HepG2 (cell line): ENCODE data around the gene ARAP1. TPM values are rescaled to one million over a fixed set of nuclear protein-coding genes. Genes with fewer than 3 reads are reported as not detected.

Experiments used
- CREM ChIP-seq, 2 experiments: sonication (generic) in 1 of 2; formaldehyde crosslinking in 1 of 2; IDR thresholded peaks; 2 replicates each; pipeline versions ENCODE4 v1.4.0 to v1.6.1; 2016 to 2020; ENCODE audit warnings: antibody characterized with exemption in 1 of 2, mild to moderate bottlenecking in 1 of 2, missing genetic modification reagents in 1 of 2
- FOXA1 ChIP-seq, 2 experiments: fragments of 450-650 bp in 1 of 2; sonication (generic) in 1 of 2; formaldehyde crosslinking in 1 of 2; IDR thresholded peaks; 2 replicates each; pipeline versions ENCODE4 v1.4.0 to v1.6.1; 2016 to 2020; ENCODE audit warnings: missing genetic modification reagents in 1 of 2
- FOXO1 ChIP-seq: sonication (generic); formaldehyde crosslinking; IDR thresholded peaks from 2 replicates; pipeline ENCODE4 v1.4.0; 2020; ENCODE audit warnings: missing genetic modification reagents
- GTF3A ChIP-seq: sonication (generic); formaldehyde crosslinking; conservative IDR thresholded peaks from 2 replicates; pipeline ENCODE4 v1.4.0; 2020; ENCODE audit warnings: mild to moderate bottlenecking, missing genetic modification reagents
- IKZF4 ChIP-seq: sonication (generic); formaldehyde crosslinking; IDR thresholded peaks from 2 replicates; pipeline ENCODE4 v1.5.1; 2020; ENCODE audit warnings: borderline replicate concordance, mild to moderate bottlenecking, low read depth, missing genetic modification reagents; ENCODE audit errors: not compliant biosample characterization
- KLF13 ChIP-seq: sonication (generic); formaldehyde crosslinking; IDR thresholded peaks from 2 replicates; pipeline ENCODE4 v1.4.0; 2020; ENCODE audit warnings: mild to moderate bottlenecking, missing genetic modification reagents
- NFIB ChIP-seq: sonication (generic); formaldehyde crosslinking; IDR thresholded peaks from 2 replicates; pipeline ENCODE4 v1.9.0; 2021; ENCODE audit warnings: missing genetic modification reagents, mild to moderate bottlenecking, borderline replicate concordance
- NONO ChIP-seq, 2 experiments: fragments of 450-650 bp in 1 of 2; sonication (generic) in 1 of 2; formaldehyde crosslinking in 1 of 2; IDR thresholded peaks in 1 of 2; conservative IDR thresholded peaks in 1 of 2; 2 replicates each; pipeline versions ENCODE4 v1.6.1 to v1.8.0; 2017 to 2022; ENCODE audit warnings: mild to moderate bottlenecking in 1 of 2, missing genetic modification reagents in 1 of 2, moderate library complexity in 1 of 2
- NR2F6 ChIP-seq, 2 experiments: IDR thresholded peaks; 2 replicates each; pipeline ENCODE4 v1.6.1; 2016; ENCODE audit warnings: antibody characterized with exemption in 1 of 2, mild to moderate bottlenecking in 1 of 2
- PAWR ChIP-seq: sonication (generic); formaldehyde crosslinking; IDR thresholded peaks from 2 replicates; pipeline ENCODE4 v1.4.0; 2020; ENCODE audit warnings: missing genetic modification reagents, mild to moderate bottlenecking, borderline replicate concordance
- RXRA ChIP-seq: sonication (generic); formaldehyde crosslinking; IDR thresholded peaks from 2 replicates; pipeline ENCODE4 v1.5.1; 2020; ENCODE audit warnings: missing genetic modification reagents
- SCMH1 ChIP-seq: sonication (generic); formaldehyde crosslinking; IDR thresholded peaks from 2 replicates; pipeline ENCODE4 v1.9.0; 2021; ENCODE audit warnings: missing genetic modification reagents, mild to moderate bottlenecking, borderline replicate concordance
- SP5 ChIP-seq: IDR thresholded peaks from 2 replicates; pipeline ENCODE4 v1.6.1; 2016; ENCODE audit warnings: low read depth, borderline replicate concordance
- TOPORS ChIP-seq: sonication (generic); formaldehyde crosslinking; IDR thresholded peaks from 2 replicates; pipeline ENCODE4 v1.8.0; 2023; ENCODE audit warnings: mild to moderate bottlenecking, missing genetic modification reagents
- ZNF205 ChIP-seq: IDR thresholded peaks from 2 replicates; pipeline ENCODE4 v1.6.1; 2018; ENCODE audit warnings: missing biosample characterization, missing genetic modification reagents
- ZNF263 ChIP-seq: sonication (generic); formaldehyde crosslinking; IDR thresholded peaks from 2 replicates; pipeline ENCODE4 v1.4.0; 2020; ENCODE audit warnings: missing genetic modification reagents
- ZNF296 ChIP-seq: sonication (generic); formaldehyde crosslinking; conservative IDR thresholded peaks from 2 replicates; pipeline ENCODE4 v1.5.0; 2020; ENCODE audit warnings: mild to moderate bottlenecking, missing genetic modification reagents
- ZNF367 ChIP-seq: sonication (generic); formaldehyde crosslinking; IDR thresholded peaks from 2 replicates; pipeline ENCODE4 v1.4.0; 2020; ENCODE audit warnings: missing genetic modification reagents, borderline replicate concordance
- ZNF567 ChIP-seq: sonication (generic); formaldehyde crosslinking; IDR thresholded peaks from 2 replicates; pipeline ENCODE4 v1.8.1; 2023; ENCODE audit warnings: mild to moderate bottlenecking, missing genetic modification reagents, borderline replicate concordance
- ZNF577 ChIP-seq: sonication (generic); formaldehyde crosslinking; IDR thresholded peaks from 2 replicates; pipeline ENCODE4 v1.4.0; 2020; ENCODE audit warnings: mild to moderate bottlenecking, low read depth, missing genetic modification reagents, borderline replicate concordance
- ZNF614 ChIP-seq: IDR thresholded peaks from 2 replicates; pipeline ENCODE4 v1.6.1; 2018; ENCODE audit warnings: missing biosample characterization, missing genetic modification reagents, inconsistent platforms, borderline replicate concordance
- ZNF615 ChIP-seq: sonication (generic); formaldehyde crosslinking; IDR thresholded peaks from 2 replicates; pipeline ENCODE4 v1.5.0; 2020; ENCODE audit warnings: mild to moderate bottlenecking, missing genetic modification reagents, borderline replicate concordance
- ZNF75D ChIP-seq: sonication (generic); formaldehyde crosslinking; IDR thresholded peaks from 2 replicates; pipeline ENCODE4 v1.8.1; 2023; ENCODE audit warnings: missing genetic modification reagents, mild to moderate bottlenecking, borderline replicate concordance
- ZNF83 ChIP-seq: sonication (generic); formaldehyde crosslinking; IDR thresholded peaks from 2 replicates; pipeline ENCODE4 v1.4.0; 2020; ENCODE audit warnings: missing genetic modification reagents, mild to moderate bottlenecking, borderline replicate concordance
- ZNF839 ChIP-seq: sonication (generic); formaldehyde crosslinking; IDR thresholded peaks from 2 replicates; pipeline ENCODE4 v1.4.0; 2020; ENCODE audit warnings: missing genetic modification reagents, mild to moderate bottlenecking, borderline replicate concordance
- polyA plus RNA-seq, 8 experiments: library from polyadenylated mRNA; depleted of rRNA in 3 of 8; stranded (reverse) in 7 of 8; unstranded in 1 of 8; fragments of >200 nt; fragmentation: Illumina TruSeq in 4 of 8; extraction: Trizol in 4 of 8; gene quantifications; 2 replicates each; pipeline versions ENCODE4 v1.2.1 to v1.2.3, GENCODE V29; 2011 to 2016; ENCODE audit warnings: low read depth in 4 of 8, missing spikeins in 1 of 8, mixed read lengths in 1 of 8; ENCODE audit not compliant: insufficient read depth in 1 of 8
- total RNA-seq, 5 experiments: library from RNA; depleted of rRNA; stranded (reverse); fragments of >200 nt; fragmentation: Illumina TruSeq; extraction: Trizol; gene quantifications; 2 replicates each; pipeline ENCODE4 v1.2.3, GENCODE V29; 2016; ENCODE audit warnings: low read depth in 1 of 5
- TF ChIP-seq, protein P1 (sequence below): IDR thresholded peaks from 2 replicates; pipeline ENCODE4 v1.6.1; 2016; ENCODE audit warnings: mild to moderate bottlenecking
- TF ChIP-seq, protein P2 (sequence below): IDR thresholded peaks from 2 replicates; pipeline ENCODE4 v1.6.1; 2016
- TF ChIP-seq, protein P3 (sequence below): IDR thresholded peaks from 2 replicates; pipeline ENCODE4 v1.6.1; 2018; ENCODE audit warnings: missing genetic modification reagents

Gene ARAP1
- total and polyA plus RNA-seq, 2 of the 13 experiments (the other 11 are each of a cell fraction or from before 2014, with no cell fraction given) = 43.2 to 55.5 TPM

GRCh38 chr11:72777755-72778278 lies 25.6 kb upstream of the ARAP1 start (continued):
- 0 out of 2 replicates have a peak, but pooled peaks have one; percentile 31 for TF ChIP-seq ZNF614
- no peak for TF ChIP-seq ZNF75D (CRISPR knock-in tag)
- no peak for TF ChIP-seq GTF3A (CRISPR knock-in tag)
- no peak for TF ChIP-seq NFIB (CRISPR knock-in tag)
- no peak for TF ChIP-seq ZNF577 (CRISPR knock-in tag)
- TF ChIP-seq SCMH1 (CRISPR knock-in tag) = no peak
- TF ChIP-seq, protein P1, sequence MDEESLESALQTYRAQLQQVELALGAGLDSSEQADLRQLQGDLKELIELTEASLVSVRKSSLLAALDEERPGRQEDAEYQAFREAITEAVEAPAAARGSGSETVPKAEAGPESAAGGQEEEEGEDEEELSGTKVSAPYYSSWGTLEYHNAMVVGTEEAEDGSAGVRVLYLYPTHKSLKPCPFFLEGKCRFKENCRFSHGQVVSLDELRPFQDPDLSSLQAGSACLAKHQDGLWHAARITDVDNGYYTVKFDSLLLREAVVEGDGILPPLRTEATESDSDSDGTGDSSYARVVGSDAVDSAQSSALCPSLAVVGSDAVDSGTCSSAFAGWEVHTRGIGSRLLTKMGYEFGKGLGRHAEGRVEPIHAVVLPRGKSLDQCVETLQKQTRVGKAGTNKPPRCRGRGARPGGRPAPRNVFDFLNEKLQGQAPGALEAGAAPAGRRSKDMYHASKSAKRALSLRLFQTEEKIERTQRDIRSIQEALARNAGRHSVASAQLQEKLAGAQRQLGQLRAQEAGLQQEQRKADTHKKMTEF (CRISPR knock-in tag) = peak; percentile 65; the same call in 1 of the 2 replicates
- TF ChIP-seq NR2F6 (IDR thresholded peaks at IDR 0.05) = peak; percentile 90
- TF ChIP-seq NR2F6 (CRISPR knock-in tag; IDR thresholded peaks at IDR 0.05) = peak; percentile 87
- TF ChIP-seq PAWR (CRISPR knock-in tag) = no peak
- peak; percentile 60; the same call in 1 of the 2 replicates for TF ChIP-seq RXRA (CRISPR knock-in tag)
- peak; percentile 58 for TF ChIP-seq CREM (IDR thresholded peaks at IDR 0.05)
- no peak for TF ChIP-seq CREM (CRISPR knock-in tag; IDR thresholded peaks at IDR 0.05)
- TF ChIP-seq, protein P2, sequence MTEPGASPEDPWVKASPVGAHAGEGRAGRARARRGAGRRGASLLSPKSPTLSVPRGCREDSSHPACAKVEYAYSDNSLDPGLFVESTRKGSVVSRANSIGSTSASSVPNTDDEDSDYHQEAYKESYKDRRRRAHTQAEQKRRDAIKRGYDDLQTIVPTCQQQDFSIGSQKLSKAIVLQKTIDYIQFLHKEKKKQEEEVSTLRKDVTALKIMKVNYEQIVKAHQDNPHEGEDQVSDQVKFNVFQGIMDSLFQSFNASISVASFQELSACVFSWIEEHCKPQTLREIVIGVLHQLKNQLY = peak; percentile 70; the same call in 1 of the 2 replicates
- TF ChIP-seq FOXO1 (CRISPR knock-in tag) = peak; percentile 36; the same call in 1 of the 2 replicates
- TF ChIP-seq IKZF4 = no peak
- TF ChIP-seq ZNF296 = 0 out of 2 replicates have a peak, but pooled peaks have one; percentile 40
- no peak for TF ChIP-seq NONO (IDR thresholded peaks at IDR 0.05)
- peak; percentile 16; the same call in 1 of the 2 replicates for TF ChIP-seq NONO (CRISPR knock-in tag; conservative IDR thresholded peaks at IDR 0.05)
- TF ChIP-seq ZNF367 (CRISPR knock-in tag) = no peak
- no peak for TF ChIP-seq KLF13
- TF ChIP-seq ZNF567 (CRISPR knock-in tag) = no peak
- 0 out of 2 replicates have a peak, but pooled peaks have one; percentile 49 for TF ChIP-seq ZNF205 (CRISPR knock-in tag)
- TF ChIP-seq ZNF83 (CRISPR knock-in tag) = no peak
- TF ChIP-seq ZNF263 (CRISPR knock-in tag) = peak; percentile 87
- TF ChIP-seq ZNF839 (CRISPR knock-in tag) = no peak
- TF ChIP-seq, protein P3, sequence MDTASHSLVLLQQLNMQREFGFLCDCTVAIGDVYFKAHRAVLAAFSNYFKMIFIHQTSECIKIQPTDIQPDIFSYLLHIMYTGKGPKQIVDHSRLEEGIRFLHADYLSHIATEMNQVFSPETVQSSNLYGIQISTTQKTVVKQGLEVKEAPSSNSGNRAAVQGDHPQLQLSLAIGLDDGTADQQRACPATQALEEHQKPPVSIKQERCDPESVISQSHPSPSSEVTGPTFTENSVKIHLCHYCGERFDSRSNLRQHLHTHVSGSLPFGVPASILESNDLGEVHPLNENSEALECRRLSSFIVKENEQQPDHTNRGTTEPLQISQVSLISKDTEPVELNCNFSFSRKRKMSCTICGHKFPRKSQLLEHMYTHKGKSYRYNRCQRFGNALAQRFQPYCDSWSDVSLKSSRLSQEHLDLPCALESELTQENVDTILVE (CRISPR knock-in tag) = no peak
- no peak for TF ChIP-seq ZNF615 (CRISPR knock-in tag)
- no peak for TF ChIP-seq FOXA1 (IDR thresholded peaks at IDR 0.05)
- peak; percentile 69 for TF ChIP-seq FOXA1 (CRISPR knock-in tag; IDR thresholded peaks at IDR 0.05)
- TF ChIP-seq SP5 = peak; percentile 38; the same call in 1 of the 2 replicates
- peak; percentile 69; the same call in 1 of the 2 replicates for TF ChIP-seq TOPORS (CRISPR knock-in tag)
